ENCODE results near the gene EVC2.
A peak's percentile ranks its signal among the peaks of the same experiment; 100 is the strongest.
"Not testable (repeated sequence)": the region's sequence is repeated elsewhere in the genome, so short reads cannot be mapped to it uniquely, and the experiment has no call there.

EVC2 gene

GRCh38 chr4:5746250-5746649, 37.9 kb upstream of the EVC2 start:
- DNase-seq, result no peak

GRCh38 chr4:5742968-5743367, 34.6 kb upstream of the EVC2 start:
- DNase-seq, result no peak

GRCh38 chr4:5742388-5742787, 34.0 kb upstream of the EVC2 start:
- DNase-seq, result no peak

GRCh38 chr4:5738061-5738460, 29.7 kb upstream of the EVC2 start:
- DNase-seq, result no peak

DNA sequence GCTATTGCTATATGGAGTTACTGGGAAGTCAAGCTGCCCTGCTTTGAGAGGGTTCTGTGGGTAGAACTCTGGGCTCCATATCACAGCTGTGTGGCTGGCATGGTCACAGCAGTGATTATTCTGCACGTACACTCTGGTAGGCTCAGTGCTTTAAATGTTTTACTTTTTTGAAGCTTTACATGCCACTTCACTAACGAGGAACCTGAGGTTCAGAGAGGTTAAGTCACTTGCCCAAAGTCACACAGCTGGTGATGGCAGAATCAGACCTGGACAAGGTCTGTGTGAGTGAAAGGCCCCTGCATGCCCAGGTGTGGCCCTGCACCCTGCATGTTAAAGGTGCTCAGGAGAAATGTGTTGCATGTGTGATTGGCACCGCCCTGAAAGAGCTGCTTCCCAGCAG, 27.1 kb upstream of the EVC2 start:
- no peak for DNase-seq

DNA sequence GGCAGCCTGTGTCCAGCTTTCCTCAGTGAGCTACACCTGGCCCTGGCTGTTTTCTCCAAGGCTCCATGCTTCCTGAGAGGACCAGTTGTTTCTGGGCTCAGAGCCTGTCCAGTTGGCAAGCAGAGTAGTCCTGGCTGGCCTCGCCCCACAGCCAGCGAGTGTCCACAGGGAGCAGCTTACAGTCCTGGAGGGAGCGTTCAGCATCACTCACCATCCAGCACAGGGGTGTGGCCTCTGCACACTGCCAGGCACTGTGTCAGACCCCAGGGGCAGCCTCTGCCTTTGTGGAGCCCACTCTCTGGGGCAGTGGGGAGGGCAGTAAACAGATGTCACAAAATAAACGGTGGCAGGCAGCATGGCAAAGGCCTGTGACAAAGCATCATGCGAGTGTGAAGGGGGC, 26.5 kb upstream of the EVC2 start:
- DNase-seq, result peak; percentile 1

DNA sequence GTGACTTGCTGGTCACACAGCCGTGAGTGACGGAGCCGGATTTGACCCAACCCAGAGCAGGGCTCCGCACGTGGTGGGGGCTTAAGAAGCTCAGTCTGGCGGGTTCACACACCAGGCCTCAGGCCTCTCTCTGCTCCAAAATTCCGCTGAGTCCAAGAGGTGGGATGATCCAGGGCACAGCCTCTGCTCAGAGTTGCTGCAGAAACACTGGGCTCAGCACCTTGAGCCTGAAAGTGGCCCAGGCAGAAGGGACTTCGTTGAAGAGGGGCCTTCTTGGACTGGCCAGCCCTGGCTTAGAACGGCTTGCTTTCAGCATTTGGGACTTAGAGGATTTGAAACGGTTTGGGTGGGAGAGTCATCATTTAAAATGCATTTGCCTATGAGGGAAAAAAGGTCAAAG, 23.8 kb upstream of the EVC2 start:
- DNase-seq, result no peak

- DNase-seq, result no peak
Observed at GRCh38 chr4:5730993-5731990, 22.9 kb upstream of the EVC2 start.

- DNase-seq, result no peak
Observed at GRCh38 chr4:5730436-5730835, 22.1 kb upstream of the EVC2 start.

DNA sequence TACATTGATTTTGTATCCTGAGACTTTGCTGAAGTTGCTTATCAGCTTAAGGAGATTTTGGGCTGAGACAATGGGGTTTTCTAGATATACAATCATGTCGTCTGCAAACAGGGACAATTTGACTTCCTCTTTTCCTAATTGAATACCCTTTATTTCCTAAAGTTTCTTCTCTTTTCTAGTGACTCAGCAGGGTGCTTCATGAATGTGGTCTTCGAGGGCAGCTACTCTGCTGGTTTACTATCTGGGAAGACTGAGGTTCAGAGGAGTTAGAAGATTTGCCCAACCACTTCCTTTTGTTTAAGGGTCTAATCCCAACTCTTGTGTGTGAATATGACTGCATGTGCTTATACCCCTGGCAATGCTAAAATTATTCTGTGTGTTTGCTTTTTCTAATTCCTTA, 20.1 kb upstream of the EVC2 start:
- DNase-seq, result not testable (repeated sequence)

DNA sequence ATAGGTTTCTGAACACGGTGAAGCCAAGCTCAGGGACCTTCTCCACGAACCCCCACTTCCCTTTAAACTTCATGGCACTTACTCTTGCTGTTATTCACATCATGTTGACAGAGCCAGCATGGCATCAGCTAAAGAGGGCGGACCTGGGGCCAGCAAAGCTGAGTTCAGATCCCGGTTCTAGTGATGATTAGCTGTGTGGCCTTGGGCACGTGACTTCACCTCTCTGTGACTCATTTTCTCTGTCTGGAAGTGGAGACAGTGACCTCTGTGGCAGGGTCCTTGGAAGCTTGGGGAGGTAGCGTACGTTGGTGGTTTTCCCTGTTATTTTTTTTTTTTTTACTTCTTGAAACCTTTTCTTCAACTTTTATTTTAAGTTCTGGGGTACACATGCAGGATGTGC, 16.0 kb upstream of the EVC2 start:
- no peak for DNase-seq

GRCh38 chr4:5722328-5722727, 14.0 kb upstream of the EVC2 start:
- no peak for DNase-seq

GRCh38 chr4:5721923-5722322, 13.6 kb upstream of the EVC2 start:
- no peak for DNase-seq

DNA sequence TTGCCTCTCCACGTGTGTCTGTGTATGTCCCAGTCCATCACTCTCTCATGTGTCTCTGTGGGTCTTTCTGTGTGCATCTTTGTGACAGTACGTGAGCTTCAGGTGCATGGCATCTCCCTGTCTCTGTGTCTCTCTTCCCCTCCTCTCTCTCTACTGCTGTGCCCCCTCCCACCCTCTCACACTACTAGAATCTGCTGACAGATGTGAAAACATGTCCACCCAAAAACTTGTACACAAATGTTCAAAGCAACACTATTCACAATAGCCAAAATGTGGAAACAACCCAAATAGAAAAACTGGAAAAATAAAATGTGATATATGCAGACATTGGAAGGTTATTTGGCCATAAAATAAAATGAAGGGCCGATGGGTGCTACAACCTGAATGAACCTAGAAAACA, 12.6 kb upstream of the EVC2 start:
- no peak for DNase-seq

DNA sequence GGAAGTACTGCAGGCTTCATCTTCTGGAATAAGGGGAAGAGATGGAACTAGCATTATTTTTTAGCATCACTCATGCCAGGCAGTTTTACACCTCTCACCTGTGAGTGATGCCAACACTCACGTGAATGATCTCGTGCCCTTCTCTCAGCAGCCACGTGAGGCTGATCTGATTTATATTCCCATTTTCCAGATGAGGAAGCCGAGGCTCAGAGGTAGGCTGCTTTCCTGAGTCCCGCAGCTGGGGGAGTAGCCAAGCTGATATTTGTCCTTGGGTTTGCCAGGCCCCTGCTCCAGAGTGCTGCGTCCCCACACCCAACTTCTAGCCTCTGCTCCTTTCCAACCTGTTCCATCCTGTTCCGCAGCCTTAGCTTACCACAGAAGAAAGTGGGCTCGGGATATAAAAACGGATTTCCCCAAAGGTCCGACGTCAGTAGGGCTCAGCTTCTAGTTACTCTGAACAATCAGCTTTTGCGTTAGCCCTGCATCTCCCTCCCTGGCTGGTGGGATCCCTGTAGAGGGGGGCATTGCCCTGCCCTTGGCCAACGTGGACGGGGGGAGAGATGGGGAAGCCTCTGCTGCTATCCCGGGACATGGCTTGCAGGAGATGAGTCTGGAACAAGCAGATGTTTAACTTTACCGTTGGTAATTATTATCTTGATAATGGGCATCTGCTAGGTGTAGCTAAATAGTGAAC, 11.9 kb upstream of the EVC2 start:
- DNase-seq, result no peak

DNA sequence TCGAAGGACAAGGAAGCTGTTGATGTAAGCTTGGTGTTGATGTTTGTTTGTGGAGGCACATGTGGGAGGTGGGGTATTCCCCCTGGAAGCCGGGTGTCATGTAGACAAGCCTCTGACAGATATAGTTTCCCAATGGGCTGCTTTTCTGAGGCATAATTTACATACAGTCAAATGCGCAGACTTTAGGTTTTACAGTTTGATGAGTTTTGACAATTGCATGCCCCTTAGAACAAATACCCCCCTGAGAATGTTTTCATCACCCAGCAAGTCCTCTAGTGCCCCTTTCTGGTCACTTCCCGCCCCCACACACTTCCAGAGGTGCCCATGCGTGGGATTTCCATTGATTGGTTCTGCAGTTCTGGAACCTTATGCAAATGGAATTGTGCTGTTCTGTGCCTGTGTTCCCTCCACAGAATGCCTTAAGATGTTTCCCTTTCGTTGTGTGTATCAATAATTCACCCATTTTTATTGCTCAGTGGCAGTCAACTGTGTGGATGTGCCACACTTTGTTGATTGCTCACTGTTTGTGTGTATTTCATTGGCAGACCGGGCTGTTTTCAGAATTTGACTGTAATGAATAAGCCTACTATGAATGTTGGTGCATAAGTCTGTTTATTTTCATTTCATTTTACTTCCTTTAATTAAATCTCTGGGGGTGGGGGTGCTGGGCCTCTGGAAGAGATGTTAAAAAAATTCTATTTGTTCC, 11.1 kb upstream of the EVC2 start:
- DNase-seq, result no peak

GRCh38 chr4:5718411-5718810, 10.1 kb upstream of the EVC2 start:
- DNase-seq, result no peak

DNA sequence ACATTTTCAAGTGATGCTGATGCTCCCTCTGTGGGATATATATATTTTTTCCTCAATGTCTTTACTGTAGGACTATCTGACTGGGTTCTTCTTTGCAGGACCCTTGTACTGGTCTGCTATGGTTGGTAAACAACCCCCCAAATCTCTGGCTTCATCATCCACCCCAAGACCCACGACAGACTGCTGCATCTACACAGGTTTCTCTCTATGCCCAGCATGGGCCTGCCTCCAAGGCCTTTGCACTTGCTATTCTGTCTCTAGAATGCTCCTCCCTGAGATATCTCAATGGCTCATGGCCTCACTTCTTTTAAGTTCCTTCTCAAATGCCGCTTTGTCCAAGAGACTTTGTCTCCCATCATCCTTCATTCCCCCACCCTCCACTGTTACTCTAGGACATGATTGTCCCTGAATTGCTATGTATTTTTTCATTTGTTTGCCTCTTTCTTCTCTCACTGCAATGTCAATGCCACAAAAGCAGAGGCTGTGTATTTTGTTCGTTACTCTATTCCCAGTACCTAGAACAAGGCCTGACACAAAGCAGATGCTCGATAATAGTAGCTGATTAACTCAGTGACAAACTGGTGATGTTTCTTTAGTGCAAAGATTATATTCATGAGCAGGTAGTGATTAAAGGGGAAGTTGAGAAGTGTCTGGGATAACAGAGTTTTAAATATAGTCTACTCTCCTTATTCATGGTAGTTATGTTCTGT, 9.2 kb upstream of the EVC2 start:
- no peak for DNase-seq

GRCh38 chr4:5716391-5716790, 8.0 kb upstream of the EVC2 start:
- no peak for DNase-seq

GRCh38 chr4:5715357-5715756, 7.0 kb upstream of the EVC2 start:
- DNase-seq, result no peak

DNA sequence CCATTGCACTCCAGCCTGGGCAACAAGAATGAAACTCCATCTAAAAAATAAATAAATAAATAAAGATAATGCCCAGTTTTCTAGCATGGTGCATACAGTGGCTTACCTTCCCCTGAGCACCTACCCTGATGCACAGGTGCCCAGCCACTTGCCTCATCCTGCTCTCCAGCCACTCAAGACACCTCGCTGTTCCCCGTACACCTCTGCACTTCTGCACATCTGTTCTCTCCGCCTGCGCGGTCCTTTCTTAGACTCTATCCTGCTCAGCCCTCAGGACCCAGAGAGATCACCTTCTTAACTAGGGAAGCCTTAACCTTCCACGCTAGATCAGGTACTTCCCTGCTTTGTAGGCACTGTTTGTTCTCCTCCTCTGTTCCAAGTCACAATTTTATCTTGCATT, 5.5 kb upstream of the EVC2 start:
- no peak for DNase-seq

DNA sequence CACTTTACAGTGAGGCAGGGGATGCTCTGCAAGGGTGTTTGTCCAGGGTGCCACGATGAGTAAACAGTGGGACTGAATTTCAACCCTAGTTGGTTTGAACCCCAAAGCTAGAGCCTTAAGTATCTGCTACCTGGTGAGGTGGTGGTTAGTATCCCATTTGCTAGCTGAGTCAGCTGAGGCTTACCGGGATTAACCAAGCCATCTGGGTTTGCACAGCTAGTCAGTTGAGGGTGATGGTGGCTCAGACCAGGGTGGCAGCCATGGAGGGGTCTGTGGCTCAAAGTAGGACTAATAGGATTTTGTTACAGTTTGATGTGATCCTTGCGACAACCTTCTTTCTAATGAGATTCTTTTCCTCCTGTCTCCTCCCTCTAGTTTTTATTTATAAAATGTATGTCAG, 4.6 kb upstream of the EVC2 start:
- DNase-seq, result no peak

GRCh38 chr4:5712517-5712916, 4.2 kb upstream of the EVC2 start:
- no peak for DNase-seq
